Putamen (tissue), 1 donor: ENCODE results near the gene PCDH19.
A peak's percentile ranks its signal among the peaks of the same experiment; 100 is the strongest.

Experiments
- DNase-seq: peaks from one replicate; pipeline ENCODE4 v3.0.0-alpha.2; 2016; ENCODE audit warnings: low spot score

Gene PCDH19

DNA sequence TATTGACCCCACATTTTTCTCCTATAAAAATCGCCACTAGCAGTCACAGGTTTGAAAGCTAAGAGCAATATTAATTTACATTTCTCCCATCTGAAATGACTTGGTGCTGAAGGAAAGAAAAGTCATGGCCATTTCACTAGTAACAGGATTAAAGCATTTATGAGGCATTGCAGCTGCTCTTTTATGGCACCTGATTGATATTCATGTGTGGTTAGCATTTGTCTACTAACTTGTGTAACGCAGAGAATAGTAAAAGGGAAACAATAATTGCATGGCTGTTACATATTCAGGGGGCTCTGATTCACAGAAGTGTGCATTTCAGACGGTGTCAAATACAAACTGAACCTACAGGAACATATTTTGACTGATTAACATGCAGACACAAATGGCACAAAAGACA lies 5.2 kb downstream of the PCDH19 start:
- no peak for DNase-seq

DNA sequence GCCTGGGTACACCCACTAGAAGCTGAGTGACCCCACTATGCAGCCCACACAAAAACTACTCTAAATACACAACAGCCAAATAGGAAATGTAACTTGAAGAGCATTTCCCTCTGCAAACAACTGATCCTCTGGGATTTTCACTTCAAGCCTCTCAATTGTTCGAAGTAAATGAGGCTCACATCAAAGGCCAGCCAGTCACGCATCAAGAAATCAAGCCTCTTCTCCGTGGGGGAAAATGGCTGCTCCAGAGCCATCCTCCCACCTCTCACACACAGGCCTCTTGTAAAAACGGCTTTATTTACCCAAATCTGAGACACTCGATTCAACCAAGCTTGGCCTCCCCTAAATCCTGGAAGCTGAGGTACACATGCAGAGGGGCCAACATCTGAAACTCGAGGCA lies 14.3 kb downstream of the PCDH19 start:
- no peak for DNase-seq

DNA sequence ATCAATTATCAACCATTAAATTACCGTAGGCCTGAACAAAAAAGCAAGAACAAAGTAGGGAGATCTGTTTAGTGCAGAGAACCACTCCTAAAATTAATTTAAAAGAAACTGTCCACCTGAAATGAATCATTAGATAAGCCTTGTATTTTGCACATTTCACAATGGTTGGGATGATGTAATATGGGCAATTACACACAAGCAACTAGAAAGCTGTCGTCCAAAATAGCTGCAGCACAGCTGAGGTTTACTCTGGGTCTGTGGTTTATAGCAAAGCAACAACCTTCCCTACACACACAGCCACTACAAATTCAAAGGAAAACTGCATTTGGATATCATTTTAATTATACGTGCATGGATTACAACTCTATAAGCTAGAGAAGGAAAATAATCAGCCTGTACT lies 28.5 kb downstream of the PCDH19 start:
- no peak for DNase-seq

- DNase-seq: peak; percentile 3
These were observed 30.6 kb downstream of the PCDH19 start for GRCh38 chrX:100379388-100379986.

- peak; percentile 1 for DNase-seq
These were observed 32.2 kb downstream of the PCDH19 start for GRCh38 chrX:100377826-100378225.

DNA sequence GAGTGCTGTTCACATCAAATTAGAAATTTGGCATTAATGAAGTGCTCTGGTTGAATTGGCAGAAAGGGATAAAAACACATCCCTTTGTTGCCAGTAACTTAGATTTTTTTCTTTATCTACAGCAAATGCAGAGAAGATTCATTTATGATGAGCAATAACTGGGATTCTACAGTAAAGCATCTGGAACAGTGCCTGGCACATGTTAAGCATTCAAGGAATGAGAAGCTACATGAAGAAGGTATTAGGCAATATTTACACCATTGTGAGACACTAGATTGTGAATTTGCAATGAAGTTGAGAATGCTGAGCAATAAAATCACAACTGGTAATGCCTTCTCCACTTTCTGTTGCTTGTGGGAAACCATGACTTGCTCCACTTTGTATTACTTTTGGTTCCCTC lies 33.5 kb downstream of the PCDH19 start:
- DNase-seq: no peak

DNA sequence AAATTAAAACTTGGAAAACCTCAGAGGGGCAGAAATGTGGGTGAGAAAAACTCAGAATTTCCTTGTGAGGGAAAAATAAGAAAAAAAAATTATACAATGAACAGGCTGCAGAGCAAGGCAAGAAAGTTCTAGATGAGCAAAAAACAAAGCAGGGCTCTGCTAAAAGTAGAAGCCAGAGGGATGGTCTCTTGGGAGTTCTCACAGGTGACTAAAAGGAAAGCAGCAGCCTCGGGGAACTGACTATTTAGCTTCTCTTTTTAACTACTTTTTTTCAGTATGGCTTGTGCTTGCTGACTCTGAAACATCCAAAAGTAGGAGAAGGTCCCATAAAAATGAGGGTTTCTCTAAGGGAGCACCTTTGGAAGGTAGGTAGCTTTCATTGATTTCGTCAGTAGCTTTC lies 36.4 kb downstream of the PCDH19 start:
- DNase-seq: no peak

DNA sequence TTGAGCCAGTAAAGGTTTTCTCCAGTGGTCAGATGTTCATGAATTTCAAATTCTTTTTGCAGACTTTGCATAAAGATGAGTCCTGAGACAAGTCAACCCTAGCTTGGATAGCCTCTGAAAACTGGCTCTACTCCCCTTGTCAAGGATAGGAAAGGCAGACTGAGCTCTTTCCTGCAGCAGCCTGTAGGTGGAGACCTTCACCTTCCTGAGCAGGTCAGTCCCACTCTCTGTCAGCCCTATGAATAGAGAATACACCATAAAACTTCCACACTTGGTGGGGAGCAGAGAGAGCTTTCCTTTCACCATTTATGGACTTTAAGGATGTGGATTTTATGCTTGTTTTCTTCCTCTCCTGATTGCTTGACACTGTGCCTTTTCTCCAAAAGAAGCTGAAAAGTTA lies 41.9 kb downstream of the PCDH19 start:
- no peak for DNase-seq

DNA sequence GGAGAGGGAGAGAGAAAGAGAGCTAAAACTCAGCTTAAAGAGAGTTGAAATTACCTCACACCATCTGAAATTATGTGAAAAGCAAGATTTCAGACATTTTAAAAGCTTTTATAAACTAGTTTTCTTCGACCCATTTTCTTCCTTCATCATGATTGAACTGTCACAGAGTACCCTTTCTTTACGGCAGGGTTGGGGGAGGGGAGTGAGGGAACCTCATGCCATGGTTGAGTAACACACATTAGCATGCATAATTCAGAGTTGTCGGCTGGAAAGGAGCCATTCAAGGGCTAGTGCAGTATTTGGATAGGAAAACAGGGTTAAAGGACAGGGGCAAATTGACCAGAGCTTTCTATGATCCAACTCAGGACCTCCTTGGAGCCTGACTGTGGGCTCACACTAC lies 46.2 kb downstream of the PCDH19 start:
- no peak for DNase-seq

DNA sequence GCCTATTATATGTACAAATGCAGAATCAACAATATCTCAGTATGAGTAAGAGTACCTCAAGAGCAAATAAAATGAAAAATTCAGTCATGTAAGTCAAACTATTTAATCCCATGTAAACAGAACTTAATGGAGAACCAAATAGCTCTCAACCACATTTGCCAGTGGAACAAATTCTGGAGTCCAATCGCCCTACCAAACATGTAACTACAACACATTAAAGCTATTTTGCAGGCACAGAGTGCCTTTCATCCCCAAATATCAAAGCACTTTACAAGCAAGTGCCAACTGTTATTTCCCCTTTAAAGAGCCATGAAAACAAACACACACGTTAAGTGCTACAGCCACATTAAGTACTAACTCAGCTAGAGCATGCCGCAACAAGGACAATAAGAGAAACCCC lies 51.3 kb downstream of the PCDH19 start:
- DNase-seq: no peak

DNA sequence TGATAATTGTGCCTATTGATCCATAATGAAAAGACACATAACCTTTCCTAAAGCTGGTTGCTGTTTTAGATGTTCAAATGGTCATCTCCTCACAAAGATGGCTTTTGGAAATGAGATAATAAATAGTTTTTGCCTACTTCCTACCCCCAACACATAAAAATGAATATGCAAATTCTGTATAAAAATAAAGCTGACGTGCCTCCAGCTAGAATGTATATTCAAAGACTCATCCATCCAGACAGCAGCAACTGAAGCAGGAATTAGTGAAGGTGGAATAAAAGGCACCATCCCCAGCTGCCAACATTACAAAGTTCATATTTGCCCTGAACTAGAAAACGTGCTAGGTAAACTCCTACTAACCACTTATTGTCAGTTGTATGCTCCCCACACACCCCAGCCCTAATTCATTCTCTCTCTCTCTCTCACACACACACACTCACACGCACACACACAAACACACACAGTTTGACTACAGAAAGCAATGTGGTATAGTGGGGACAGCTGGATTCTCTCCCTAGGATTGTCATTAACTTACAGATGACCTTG lies 53.6 kb downstream of the PCDH19 start:
- no peak for DNase-seq

DNA sequence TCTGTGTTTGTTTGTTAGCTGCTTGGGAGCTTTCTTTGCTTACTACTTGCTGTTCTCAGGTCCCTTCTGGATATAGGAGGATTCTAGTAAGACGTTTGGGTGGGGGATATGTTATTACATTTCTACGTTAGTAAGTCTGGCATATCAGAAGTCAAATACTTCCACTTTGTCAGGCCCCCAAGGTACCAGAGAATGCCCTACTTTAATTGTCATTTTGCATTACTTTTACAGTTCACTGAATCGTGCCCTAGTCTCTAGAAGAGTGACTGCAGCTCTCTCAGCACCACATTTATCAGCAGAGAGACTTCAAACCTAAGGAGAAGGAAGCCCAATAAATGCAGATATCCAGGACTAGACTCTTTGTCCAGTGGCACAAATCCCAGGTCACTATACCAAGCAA lies 54.4 kb downstream of the PCDH19 start:
- DNase-seq: no peak

- no peak for DNase-seq
These were observed 56.7 kb downstream of the PCDH19 start for GRCh38 chrX:100353326-100353725.

DNA sequence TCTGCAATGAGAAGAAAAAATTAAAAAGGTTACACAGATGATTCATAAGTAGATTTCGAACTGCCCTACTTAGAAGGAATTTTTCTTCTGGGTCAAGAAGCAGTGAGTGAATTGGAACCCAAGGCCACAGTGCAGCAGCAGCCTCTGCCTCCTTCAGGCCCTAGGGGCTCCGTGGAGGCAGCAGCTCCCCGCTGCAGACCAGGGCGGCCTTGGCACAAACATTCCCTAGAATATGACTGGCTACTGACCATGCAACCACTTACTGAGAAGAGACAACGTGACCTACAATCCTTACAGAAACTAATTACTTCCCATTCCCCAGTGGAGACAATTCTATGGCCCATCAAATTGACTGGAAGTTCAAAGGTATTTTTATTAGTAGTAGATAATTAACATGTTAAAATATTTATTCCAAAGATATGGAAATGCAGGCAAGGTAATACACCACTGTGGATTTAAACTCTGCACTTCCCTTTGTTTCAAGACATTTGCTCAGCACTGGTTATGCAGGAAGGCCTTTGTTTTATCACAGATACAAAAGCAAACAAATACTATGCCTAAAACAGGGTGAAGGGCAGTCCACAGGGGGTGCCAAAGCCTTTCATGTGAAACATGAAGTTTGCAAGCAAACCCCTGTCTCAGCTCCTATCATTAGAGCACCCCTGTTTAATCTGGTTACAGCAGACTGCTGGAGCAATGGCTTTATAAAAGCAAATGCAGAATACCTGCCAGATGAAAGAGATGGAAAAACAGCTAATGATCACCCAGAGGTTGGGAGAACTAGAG lies 59.2 kb downstream of the PCDH19 start:
- DNase-seq: no peak

DNA sequence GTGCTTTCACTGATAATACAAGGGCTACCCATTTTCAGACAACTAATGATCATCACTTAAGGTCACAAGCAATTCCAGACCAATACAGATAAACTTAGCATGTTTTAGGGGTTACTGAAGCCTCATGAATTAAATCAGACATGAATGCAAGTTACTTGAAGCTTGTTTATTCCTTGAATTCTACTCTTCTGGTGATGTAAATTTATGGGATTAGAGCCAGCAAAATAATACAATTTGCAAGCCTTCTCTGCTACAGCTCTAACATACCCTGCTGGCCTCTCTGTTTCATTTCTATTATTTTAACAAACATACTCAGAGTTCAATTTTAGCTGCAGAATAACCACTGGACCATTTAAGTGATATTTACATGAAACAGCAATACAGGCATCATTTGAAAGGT lies 60.7 kb downstream of the PCDH19 start:
- DNase-seq: no peak

DNA sequence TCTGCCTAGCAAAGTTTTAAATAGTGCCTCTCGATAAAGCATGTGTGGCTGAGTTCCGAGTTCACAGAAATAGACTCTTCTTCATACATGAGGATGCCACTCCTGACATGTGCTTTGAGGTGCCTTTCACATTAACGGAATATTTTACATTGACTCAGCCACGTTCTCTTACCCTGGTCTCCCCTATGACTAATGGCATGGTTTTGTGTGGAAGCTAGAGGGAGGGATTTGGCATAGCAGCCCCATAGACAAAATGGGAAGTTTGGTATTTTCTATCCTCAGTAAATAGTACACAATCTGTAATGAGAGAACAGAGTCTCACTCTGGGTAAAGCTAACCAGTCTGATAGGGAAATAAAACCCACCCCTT lies 68.9 kb downstream of the PCDH19 start:
- DNase-seq: no peak

DNA sequence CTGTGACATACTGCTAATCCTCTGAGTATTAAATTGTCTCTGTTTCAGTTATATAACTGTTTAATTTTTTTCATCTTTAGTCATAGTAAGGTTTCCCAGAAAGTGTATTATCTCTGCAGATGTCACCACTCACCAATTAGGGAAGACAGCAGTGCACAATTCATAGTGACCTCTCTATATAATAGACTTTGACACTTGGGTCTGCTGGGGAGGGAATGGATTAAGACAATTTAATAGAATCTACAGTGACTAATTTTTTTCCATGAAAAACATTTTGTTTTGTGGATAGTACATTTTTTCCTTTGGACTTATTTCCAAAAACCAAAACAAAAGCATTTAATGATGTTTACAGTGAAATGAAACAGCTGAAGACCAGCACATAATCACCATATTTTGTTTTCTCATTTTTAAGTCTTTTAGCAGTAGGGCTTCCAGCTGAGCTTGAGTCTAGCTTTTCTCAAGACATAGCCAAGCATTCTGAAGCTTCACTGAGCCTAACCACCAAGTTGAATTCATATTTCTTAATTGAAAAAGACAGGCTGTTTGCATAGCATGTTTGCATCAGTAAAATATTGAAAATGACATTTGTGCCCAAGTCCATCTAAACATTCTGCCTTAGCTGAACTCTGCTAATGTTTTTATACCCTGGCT lies 69.5 kb downstream of the PCDH19 start:
- DNase-seq: no peak

GRCh38 chrX:100328351-100328750 lies 81.7 kb downstream of the PCDH19 start:
- no peak for DNase-seq

DNA sequence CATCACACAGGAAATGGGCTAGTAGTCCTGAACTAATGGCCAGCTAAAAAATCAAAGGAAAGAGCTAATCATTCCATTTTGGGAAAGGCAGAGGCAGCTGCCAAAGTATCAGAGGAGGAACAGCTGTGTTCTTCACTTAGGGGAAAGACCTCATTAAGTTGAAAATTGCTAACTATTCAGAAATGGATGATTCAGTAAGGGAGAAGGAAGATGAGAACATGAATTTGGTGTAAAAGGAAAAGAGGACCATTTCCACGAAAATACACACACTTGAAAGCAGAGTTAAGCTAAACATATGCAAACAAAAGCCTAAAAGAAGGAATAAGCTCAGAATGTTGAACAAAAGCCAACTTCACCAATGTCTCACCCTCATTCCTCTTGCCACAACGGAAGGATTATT lies 90.4 kb downstream of the PCDH19 start:
- no peak for DNase-seq

GRCh38 chrX:100316987-100317386 lies 93.1 kb downstream of the PCDH19 start:
- no peak for DNase-seq

GRCh38 chrX:100315566-100315965 lies 94.5 kb downstream of the PCDH19 start:
- DNase-seq: no peak

- DNase-seq: no peak
These were observed 110.5 kb downstream of the PCDH19 start for GRCh38 chrX:100299559-100299958.

GRCh38 chrX:100297728-100298127 lies 112.3 kb downstream of the PCDH19 start:
- DNase-seq: no peak
